NCI-H446 treated with DMSO at 0.1 percent for 48 hours (cell line): ENCODE measurements around the gene ENOX2.
"Not testable (repeated sequence)": the region's sequence is repeated elsewhere in the genome, so short reads cannot be mapped to it uniquely, and the experiment has no call there.

Experiments
- DNase-seq: peaks from one replicate; lab custom pipeline; 2025; lab: John Stamatoyannopoulos, UW

The ENOX2 gene

GRCh38 chrX:130825525-130825924, 77.5 kb downstream of the ENOX2 start:
- DNase-seq = no peak

DNA sequence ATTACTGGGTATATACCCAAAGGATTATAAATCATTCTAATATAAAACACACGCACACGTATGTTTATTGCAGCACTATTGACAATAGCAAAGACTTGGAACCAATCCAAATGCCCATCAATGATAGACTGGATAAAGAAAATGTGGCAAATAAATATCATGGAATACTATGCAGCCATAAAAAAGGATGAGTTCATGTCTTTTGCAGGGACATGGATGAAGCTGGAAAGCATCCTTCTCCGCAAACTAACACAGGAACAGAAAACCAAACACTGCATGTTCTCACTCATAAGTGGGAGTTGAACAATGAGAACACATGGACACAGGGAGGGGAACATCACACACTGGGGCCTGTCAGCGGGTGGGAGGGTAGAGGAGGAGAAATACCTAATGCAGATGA, 83.6 kb downstream of the ENOX2 start:
- DNase-seq = not testable (repeated sequence)

GRCh38 chrX:130813932-130814331, 89.1 kb downstream of the ENOX2 start:
- DNase-seq = not testable (repeated sequence)

- no peak for DNase-seq
Observed at GRCh38 chrX:130810561-130810960, 92.4 kb downstream of the ENOX2 start.

GRCh38 chrX:130805903-130806302, 97.1 kb downstream of the ENOX2 start:
- DNase-seq = no peak

- no peak for DNase-seq
Observed at GRCh38 chrX:130803537-130803936, 99.5 kb downstream of the ENOX2 start.

DNA sequence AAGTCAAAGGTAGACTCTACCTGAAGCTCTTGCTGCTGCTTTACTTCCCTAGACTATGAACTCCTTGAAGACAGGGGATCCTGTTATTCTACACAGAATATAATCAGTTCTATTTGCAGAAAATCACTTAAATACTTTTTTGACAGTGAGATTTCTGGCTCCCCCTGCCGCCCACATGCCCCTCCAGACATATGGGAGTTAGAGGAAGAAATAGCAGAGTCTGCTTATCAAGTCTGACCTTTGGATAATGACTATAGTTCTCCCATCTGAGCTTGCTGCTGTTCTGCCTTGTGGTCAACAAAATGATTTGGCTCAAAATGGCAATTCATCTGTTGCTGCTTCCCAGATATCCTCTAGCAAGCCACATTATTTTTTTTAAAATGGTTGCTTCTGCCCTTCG, 101.1 kb downstream of the ENOX2 start:
- no peak for DNase-seq

GRCh38 chrX:130799393-130799792, 103.6 kb downstream of the ENOX2 start:
- no peak for DNase-seq

DNA sequence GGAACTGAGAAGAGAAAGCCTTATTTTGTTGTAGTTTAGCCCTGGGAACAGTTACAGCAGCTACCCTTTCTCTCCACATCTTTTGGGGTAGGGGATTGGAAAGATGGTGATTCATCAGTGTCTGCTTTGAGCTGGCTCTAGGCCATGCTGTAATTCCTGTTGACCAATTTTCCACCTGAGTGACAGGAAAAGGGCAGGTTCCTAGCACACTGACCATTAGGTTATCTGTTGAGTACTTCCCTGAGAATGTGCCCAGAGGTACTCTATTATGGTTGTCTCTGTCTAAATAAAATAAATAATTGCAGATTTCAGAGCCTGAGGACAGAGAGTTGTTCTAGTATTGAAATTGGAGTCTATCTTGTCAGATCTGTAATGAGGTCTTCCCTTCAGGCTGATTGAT, 109.0 kb downstream of the ENOX2 start:
- no peak for DNase-seq

DNA sequence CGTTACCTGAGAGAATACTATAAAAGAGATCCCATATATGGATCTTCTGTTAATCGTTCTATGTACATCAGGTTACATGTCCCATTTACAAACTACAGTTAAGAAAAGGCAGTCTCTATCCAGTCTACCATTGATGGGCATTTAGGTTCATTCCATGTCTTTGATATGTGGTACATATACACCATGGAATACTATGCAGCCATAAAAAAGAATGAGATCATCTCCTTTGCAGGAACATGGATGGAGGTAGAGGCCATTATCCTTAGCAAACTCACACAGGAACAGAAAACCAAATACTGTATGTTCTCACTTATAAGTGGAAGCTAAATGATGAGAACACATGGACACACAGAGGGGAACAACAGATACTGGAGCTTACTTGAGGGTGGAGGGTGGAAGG, 111.1 kb downstream of the ENOX2 start:
- not testable (repeated sequence) for DNase-seq

GRCh38 chrX:130789793-130790192, 113.2 kb downstream of the ENOX2 start:
- DNase-seq = no peak

DNA sequence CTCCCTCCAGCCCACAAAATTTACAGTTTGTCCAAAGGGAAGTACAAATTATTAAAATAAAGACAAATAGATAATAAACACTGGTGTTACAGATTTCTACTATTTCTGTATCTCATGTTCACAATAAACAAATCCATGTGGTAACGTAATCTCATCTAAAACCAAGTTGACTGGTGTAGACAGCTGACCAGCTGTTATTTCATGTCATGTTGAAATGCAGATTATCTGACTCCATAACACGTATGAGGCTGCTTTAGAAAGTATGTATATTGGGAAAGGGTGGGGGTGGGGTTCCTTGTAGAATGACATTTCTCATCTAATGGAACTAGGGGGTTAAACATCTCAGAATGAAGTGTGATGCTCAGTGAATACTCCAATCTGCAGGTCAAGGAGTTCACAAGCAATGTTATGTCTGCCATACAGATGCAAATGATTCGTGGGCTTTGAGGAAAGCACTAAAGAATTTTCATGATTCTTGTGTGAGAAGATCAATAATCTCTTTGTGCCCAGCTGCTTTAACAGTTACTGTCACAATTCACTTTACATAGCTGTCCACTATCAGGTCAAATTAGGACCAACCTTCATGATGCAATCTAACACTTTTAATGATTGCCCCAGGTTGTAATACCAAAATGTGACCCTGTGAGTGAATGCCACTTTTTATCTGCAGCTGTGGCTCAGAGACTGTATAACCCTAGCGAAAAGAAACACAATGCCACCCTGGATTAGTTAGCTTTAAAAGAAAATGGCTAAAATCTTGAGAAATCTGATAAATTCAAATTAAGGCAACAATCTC, 114.0 kb downstream of the ENOX2 start:
- DNase-seq = no peak

GRCh38 chrX:130786030-130786429, 117.0 kb downstream of the ENOX2 start:
- DNase-seq = no peak

GRCh38 chrX:130778773-130779172, 124.2 kb downstream of the ENOX2 start:
- no peak for DNase-seq

DNA sequence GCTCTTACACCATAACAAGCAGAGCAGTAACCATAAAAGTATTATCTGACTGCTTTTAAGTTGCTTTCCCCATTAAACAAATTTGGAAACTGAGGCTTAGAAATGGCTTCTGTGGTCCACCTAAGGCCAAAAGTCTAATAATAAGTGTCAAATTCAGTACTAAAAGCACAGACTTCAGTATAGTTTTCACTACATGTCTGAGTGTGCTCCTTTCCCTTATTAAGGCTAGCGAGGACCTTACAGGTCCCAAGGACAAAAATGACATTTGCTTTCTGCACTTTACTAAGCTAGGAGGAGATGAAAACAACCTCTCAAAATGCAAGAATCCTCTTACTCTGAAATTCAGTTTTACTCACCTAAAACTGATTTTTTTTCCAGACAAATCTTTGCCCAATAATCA, 127.2 kb downstream of the ENOX2 start:
- DNase-seq = no peak

- no peak for DNase-seq
Observed at GRCh38 chrX:130772776-130773143, 130.2 kb downstream of the ENOX2 start.

- no peak for DNase-seq
Observed at GRCh38 chrX:130772105-130772775, 130.8 kb downstream of the ENOX2 start.

GRCh38 chrX:130771648-130772047, 131.4 kb downstream of the ENOX2 start:
- DNase-seq = no peak

GRCh38 chrX:130771230-130771629, 131.8 kb downstream of the ENOX2 start:
- DNase-seq = no peak

DNA sequence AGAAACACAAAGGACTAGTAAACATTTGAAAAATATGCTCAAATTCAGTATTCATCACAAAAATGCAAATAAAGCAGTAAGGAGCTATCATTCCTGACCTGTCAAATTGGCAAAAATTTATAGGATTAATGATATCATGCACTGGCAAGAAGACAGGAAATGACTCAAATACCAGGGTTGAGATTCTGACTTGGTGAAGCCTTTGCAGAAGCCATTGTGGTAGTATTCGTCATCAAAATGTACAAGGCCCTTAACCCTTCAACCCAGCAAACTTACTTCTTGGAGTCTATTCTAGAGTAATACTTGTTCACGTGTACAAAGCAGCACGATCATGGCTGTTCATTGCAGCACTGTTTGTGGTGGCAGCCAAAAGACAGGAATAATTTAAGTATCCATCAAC, 132.4 kb downstream of the ENOX2 start:
- peak; percentile 3 for DNase-seq

GRCh38 chrX:130769835-130770234, 133.2 kb downstream of the ENOX2 start:
- no peak for DNase-seq

DNA sequence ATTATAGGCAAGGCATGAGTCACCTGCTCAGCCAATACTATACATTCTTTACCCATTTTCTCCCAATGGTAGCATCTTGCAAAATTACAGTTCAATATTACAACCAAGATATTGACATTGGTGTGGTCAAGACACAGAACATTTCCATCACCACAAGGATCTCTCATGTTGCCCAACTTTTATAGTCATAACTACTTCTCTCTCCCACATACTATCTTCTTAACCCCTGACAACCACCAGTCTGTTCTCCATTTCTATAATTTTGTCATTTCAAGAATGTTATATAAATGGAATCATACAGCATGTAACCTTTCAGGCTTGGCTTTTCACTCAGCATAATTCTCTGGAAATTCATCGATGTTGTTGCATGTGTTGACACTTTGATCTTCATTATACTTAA, 144.9 kb downstream of the ENOX2 start:
- DNase-seq = no peak

DNA sequence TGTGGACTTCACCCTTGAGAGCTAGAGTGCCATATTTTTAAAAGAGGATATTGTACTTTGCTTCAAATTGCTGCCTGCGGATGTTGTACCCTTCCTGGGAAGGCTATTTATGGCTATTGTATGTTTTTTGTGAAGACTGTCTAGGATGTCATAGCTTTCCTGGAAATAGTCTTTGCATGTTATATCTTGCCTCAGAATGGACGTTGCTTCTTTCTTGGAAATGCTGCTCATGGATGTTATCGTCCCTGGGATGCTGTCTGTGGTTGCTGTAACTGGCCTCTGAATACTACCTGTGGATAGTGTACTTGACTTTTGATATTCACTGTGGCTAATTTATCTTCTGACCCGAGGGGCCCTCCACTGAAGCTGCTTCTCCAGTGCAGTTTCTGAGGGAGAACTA, 146.8 kb downstream of the ENOX2 start:
- no peak for DNase-seq

DNA sequence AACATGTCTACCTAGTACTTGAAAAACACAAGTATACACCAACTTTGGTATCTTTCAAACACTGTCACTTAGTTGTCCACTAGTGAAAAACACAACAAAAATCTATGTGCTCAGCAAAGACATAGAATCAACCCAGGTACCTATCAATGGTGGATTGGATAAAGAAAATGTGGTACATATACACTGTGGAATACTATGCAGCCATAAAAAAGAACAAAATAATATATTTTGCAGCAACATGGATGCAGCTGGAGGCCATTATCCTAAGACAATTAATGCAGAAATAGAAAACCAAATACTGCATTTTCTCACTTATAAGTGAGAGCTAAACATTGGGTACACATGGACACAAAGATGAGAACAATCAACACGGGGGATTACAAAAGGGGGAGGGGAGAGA, 148.7 kb downstream of the ENOX2 start:
- DNase-seq = no peak
